ENCODE measurements around the gene ITPR2. TPM values are rescaled to one million over a fixed set of nuclear protein-coding genes. Genes with fewer than 3 reads are reported as not detected.
"Not testable (repeated sequence)": the region's sequence is repeated elsewhere in the genome, so short reads cannot be mapped to it uniquely, and the experiment has no call there.

ITPR2 gene
- polyA plus RNA-seq, 3 donors, result 14.9 to 18.2 (median 15.1) TPM

DNA sequence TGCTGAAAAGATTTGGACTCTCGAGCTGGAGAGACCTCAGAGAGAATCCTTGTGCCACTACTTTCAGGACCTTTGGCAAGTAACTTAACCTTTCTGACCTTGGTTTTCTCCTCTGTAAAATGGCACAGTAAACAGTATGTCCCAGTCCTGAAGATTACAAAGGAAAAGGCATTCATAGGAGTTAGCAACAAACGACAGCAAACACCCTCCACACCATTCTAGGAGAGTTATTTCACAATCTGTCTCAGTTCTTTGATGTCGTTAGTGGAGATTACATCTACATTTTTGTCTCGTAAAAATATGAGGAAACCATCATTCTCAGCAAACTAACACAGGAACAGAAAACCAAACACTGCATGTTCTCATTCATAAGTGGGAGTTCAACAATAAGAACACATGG lies 205.7 kb downstream of the ITPR2 start:
- no peak for DNase-seq (ENCODE audit: extremely low read depth in 1 of 11, low read depth in 9 of 11, low spot score in 4 of 11)

- DNase-seq (ENCODE audit: extremely low read depth in 1 of 11, low read depth in 9 of 11, low spot score in 4 of 11), result no peak
These were observed 209.9 kb downstream of the ITPR2 start for GRCh38 chr12:26623136-26623535.

DNA sequence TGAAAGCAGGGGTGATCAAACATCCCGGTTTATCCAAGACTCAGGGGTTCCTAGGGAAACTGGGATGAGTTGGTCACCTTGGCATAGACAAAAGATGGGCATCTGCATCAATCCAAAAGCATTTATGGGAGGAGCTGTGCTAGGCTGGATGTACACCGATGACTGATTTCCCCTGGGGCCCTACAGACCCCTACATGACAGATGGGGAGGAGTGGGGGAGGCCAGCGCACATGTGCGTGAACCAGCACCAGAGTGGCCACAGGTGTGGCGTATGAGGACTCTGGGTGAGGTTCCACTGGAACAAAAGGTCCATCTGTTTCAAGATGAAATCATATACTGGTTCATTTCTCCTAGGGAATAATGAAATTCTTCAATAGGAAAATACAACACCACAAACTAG lies 210.4 kb downstream of the ITPR2 start:
- DNase-seq (ENCODE audit: extremely low read depth in 1 of 11, low read depth in 9 of 11, low spot score in 4 of 11), result no peak

- no peak for DNase-seq (ENCODE audit: extremely low read depth in 1 of 11, low read depth in 9 of 11, low spot score in 4 of 11)
These were observed 211.1 kb downstream of the ITPR2 start for GRCh38 chr12:26621932-26622331.

GRCh38 chr12:26620907-26621306 lies 212.1 kb downstream of the ITPR2 start:
- no peak for DNase-seq (ENCODE audit: extremely low read depth in 1 of 11, low read depth in 9 of 11, low spot score in 4 of 11)

DNA sequence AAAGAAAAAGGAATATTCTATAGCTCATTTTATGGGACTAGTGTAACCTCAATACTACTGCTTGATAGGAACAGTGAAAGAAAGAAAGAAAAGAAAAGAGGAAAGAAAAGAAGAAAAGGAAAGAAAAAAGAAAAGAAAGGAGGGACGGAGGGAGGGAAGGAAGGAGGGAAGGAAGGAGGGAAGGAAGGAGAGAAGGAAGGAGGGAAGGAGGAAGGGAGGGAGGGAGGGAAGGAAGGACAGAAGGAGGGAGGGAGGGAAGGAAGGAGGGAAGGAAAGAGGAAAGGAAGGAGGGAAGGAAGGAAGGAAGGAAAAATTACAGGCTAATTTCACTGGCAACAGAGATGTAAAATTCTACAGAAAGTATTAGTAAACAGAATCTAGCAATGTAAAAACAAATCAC lies 215.5 kb downstream of the ITPR2 start:
- no peak for DNase-seq (ENCODE audit: extremely low read depth in 1 of 11, low read depth in 9 of 11, low spot score in 4 of 11)

DNA sequence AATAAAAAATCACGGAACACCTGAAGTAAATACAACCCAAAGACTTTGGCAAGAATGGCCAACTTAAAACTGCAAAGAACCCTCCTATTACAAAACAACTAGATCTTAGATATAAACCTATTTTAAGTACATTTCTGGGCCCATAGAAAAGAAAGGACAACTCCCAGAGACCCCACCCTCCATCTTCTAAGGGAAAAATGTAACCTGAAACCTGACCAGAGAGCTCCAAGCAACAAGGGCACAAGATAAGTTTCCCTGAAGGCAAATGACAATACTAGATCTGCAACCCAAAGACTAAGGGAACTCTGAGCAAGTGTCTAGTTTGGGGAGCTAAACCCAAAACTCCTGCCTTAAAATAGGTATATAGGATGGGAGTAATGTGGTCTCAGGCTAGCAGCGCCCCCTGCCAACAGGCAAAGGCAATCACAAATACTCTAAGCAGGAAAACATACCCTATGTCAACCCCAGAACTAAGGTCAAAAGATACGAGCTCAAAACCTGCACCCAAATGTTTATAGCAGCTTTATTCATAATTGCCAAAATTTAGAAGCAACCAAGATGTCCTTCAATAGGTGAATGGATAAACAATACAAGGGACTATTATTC lies 218.9 kb downstream of the ITPR2 start:
- no peak for DNase-seq (ENCODE audit: extremely low read depth in 1 of 11, low read depth in 9 of 11, low spot score in 4 of 11)

GRCh38 chr12:26612203-26612602 lies 220.8 kb downstream of the ITPR2 start:
- DNase-seq (ENCODE audit: extremely low read depth in 1 of 11, low read depth in 9 of 11, low spot score in 4 of 11), result no peak

DNA sequence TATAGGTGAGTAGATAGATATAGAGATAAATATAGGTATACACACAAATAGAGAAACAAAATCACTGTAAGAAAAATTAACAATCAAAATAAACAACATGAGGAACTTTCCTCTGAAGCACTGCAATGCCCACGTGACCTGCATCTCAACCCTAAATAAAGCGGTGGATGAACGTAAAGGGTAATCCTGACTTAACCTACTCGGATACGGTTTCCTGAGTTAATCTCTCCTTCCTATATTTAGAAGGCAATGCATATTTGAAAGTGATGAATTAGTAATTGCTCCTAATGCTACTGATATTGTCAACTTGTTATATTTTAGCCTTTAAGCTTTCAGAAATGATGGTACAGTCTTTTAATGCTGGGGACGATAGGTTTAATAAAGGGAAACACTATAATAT lies 221.4 kb downstream of the ITPR2 start:
- no peak for DNase-seq (ENCODE audit: extremely low read depth in 1 of 11, low read depth in 9 of 11, low spot score in 4 of 11)

DNA sequence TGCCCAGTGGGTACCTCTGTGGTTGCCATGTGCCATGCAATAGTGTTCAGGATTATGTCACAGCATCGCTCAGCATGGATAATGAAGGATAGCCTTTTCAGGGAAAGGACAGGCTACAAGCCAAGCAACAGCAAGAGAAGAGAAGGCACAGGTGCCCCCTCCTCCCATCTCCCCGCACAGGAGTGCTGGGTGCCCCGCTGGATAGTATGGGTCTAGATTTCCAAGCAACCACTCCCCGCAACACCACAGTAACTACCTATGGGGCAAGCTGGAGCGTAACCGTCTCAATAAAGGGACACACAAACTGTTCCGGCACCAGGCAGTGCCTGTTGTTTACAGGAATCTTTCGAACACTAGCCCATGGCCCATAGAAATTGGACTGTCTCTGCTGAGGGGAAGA lies 222.2 kb downstream of the ITPR2 start:
- no peak for DNase-seq (ENCODE audit: extremely low read depth in 1 of 11, low read depth in 9 of 11, low spot score in 4 of 11)

GRCh38 chr12:26609986-26610385 lies 223.0 kb downstream of the ITPR2 start:
- DNase-seq (ENCODE audit: extremely low read depth in 1 of 11, low read depth in 9 of 11, low spot score in 4 of 11), result no peak

GRCh38 chr12:26608706-26609105 lies 224.3 kb downstream of the ITPR2 start:
- no peak for DNase-seq (ENCODE audit: extremely low read depth in 1 of 11, low read depth in 9 of 11, low spot score in 4 of 11)

DNA sequence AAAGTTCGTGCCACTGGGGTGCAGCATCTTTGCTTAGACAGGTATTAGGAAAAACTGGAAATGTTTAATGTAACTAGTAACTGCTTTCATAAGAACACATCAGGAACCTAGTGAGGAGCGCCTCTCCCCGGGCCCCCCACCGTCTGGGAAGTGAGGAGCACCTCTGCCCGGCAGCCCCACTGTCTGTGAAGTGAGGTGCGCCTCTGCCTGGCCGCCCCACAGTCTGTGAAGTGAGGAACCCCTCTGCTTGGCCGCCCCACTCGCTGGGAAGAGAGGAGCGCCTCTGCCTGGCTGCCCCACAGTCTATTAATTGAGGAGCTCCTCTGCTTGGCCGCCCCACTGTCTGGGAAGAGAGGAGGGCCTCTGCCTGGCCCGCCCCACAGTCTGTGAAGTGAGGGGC lies 224.7 kb downstream of the ITPR2 start:
- DNase-seq (ENCODE audit: extremely low read depth in 1 of 11, low read depth in 9 of 11, low spot score in 4 of 11), result no peak

DNA sequence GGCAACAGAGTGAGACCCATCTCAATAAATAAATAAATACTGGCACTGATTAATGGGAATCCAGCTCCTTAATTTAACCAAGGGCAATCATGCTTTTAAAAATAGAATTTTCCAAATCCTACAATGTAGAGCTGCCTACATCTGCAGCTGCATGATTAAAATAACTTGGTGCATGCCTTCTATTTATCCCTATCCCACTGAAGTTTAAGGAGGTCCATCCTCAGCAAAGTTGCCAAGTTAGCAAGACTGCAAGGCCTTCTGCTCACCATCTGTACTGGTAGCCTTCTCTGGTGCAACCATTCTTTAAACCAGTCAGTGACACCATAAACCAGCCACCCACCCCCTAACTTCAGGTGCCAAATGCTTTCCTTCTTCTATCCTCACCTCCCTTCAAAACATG lies 226.1 kb downstream of the ITPR2 start:
- DNase-seq (ENCODE audit: extremely low read depth in 1 of 11, low read depth in 9 of 11, low spot score in 4 of 11), result no peak

DNA sequence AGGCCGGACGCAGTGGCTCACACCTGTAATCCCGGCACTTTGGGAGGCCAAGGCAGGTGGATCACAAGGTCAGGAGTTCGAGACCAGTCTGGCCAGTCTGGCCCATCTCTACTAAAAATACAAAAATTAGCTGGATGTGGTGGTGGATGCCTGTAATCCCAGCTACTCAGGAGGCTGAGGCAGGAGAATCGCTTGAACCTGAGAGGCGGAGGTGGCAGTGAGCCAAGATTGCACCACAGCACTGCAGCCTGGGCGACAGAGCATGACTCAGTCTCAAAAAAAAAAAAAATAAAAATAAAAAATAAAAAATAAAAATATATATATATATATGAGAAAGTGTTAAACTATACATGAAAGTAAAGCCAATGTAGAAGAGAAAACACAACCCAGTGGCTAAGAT lies 228.2 kb downstream of the ITPR2 start:
- DNase-seq (ENCODE audit: extremely low read depth in 1 of 11, low read depth in 9 of 11, low spot score in 4 of 11), result not testable (repeated sequence)

- DNase-seq (ENCODE audit: extremely low read depth in 1 of 11, low read depth in 9 of 11, low spot score in 4 of 11), result no peak
These were observed 233.8 kb downstream of the ITPR2 start for GRCh38 chr12:26599096-26599695.

GRCh38 chr12:26595806-26596205 lies 237.2 kb downstream of the ITPR2 start:
- DNase-seq (ENCODE audit: extremely low read depth in 1 of 11, low read depth in 9 of 11, low spot score in 4 of 11), result no peak

DNA sequence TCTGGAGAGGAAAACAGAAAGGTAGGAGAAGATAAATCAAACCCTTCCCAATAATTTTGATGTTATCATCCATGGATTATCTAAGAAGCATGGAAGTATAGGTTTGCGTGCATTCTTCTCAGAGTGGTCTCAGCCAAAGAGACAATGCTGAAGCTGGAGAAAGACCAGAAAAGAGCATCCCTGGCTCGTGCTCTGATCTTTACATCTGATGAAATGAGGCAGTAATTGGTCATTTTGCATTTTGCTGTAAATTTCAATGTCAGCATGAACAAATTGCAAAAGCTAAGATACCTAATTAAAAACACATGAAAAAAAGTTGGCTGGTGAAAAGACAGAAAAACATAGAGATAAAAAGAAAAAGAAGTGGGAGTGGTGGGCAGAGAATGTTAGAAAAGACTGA lies 252.4 kb downstream of the ITPR2 start:
- DNase-seq (ENCODE audit: extremely low read depth in 1 of 11, low read depth in 9 of 11, low spot score in 4 of 11), result no peak

DNA sequence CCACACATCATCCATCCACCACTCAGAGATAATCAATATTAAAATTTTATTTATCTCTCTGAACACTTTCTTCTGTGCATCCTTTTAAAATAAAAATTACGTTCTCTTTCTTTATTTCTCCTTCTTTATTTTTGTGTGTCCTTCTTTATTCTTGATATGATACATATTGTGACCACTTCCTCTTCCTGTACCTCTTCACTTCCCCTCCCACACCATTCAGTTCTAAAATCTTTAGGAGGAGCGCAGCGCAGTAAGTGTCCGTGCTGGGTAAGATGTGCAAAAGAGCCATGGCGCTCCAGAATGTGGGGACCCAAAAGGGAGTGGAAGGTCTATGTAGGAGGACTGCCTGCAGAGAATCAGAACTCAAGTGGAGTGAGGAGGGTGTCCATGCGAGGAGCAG lies 256.7 kb downstream of the ITPR2 start:
- DNase-seq (ENCODE audit: extremely low read depth in 1 of 11, low read depth in 9 of 11, low spot score in 4 of 11), result no peak

- DNase-seq (ENCODE audit: extremely low read depth in 1 of 11, low read depth in 9 of 11, low spot score in 4 of 11), result no peak
These were observed 259.6 kb downstream of the ITPR2 start for GRCh38 chr12:26573225-26573909.

DNA sequence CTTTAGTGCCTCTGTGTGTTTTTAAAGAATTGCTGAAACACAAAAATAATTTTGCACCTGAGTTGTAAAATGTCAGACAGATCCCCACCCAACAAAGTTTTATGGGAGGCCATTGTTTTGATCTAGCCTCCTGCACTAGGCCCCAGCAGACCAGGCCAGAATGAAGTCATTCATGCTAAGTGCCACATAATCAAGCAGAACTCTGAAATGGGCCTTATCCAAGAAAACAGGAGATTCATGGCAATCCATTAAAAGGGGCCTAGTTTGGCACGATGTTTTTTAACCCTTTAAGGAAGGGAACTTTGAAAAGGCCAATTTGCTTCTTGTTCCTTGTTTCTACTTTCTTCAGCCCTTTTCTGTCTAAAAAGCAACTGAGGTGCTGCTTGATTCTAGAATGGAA lies 260.9 kb downstream of the ITPR2 start:
- DNase-seq (ENCODE audit: extremely low read depth in 1 of 11, low read depth in 9 of 11, low spot score in 4 of 11), result no peak
